Liver (tissue), 9 donors: ENCODE data around the gene PPP2R2C. TPM values are rescaled to one million over a fixed set of nuclear protein-coding genes. Genes with fewer than 3 reads are reported as not detected.
A peak's percentile ranks its signal among the peaks of the same experiment; 100 is the strongest.

Experiments
- DNase-seq: peaks from one replicate; pipeline ENCODE4 v3.0.0-alpha.2; 2017; ENCODE audit warnings: low spot score
- H3K27ac ChIP-seq, 2 donors: one replicate each; pipeline ENCODE4 v1.7.0; 2013; ENCODE audit warnings: inconsistent platforms in 2 of 2, low read length in 2 of 2, control low read depth in 1 of 2, low read depth in 1 of 2, mild to moderate bottlenecking in 1 of 2
- H3K27me3 ChIP-seq, 4 donors: one replicate each; pipeline versions ENCODE4 v1.6.1 to v1.7.0; 2013; ENCODE audit warnings: low read length in 3 of 4, inconsistent platforms in 1 of 4, mild to moderate bottlenecking in 1 of 4, moderate library complexity in 1 of 4; ENCODE audit not compliant: control insufficient read depth in 4 of 4, insufficient read depth in 4 of 4
- H3K36me3 ChIP-seq, 4 donors: one replicate each; pipeline versions ENCODE4 v1.6.1 to v1.7.0; 2013; ENCODE audit warnings: low read length in 3 of 4, mild to moderate bottlenecking in 3 of 4, low read depth in 1 of 4, moderate library complexity in 1 of 4; ENCODE audit not compliant: control insufficient read depth in 4 of 4, insufficient read depth in 3 of 4
- H3K4me1 ChIP-seq, 4 donors: one replicate each; pipeline versions ENCODE4 v1.6.1 to v1.7.0; 2013; ENCODE audit warnings: low read length in 3 of 4, mild to moderate bottlenecking in 3 of 4, moderate library complexity in 1 of 4; ENCODE audit not compliant: control insufficient read depth in 4 of 4, insufficient read depth in 4 of 4
- H3K4me3 ChIP-seq, 3 donors: one replicate each; pipeline versions ENCODE4 v1.6.1 to v1.7.0; 2013; ENCODE audit warnings: low read length in 3 of 3, control low read depth in 1 of 3, low read depth in 1 of 3, mild to moderate bottlenecking in 1 of 3
- H3K9ac ChIP-seq, 2 donors: one replicate each; pipeline ENCODE4 v1.7.0; 2013; ENCODE audit warnings: low read length in 2 of 2, mild to moderate bottlenecking in 2 of 2, moderate library complexity in 2 of 2, control low read depth in 1 of 2, low read depth in 1 of 2
- H3K9me3 ChIP-seq, 4 donors: one replicate each; pipeline versions ENCODE4 v1.6.1 to v1.7.0; 2013; ENCODE audit warnings: low read length in 3 of 4; ENCODE audit not compliant: control insufficient read depth in 4 of 4
- ATF3 ChIP-seq: IDR thresholded peaks from 2 replicates; pipeline ENCODE4 v1.6.1; 2016; ENCODE audit warnings: antibody characterized with exemption
- CTCF ChIP-seq: fragments of 150-350 bp; IDR thresholded peaks from 2 replicates; pipeline ENCODE4 v1.5.1; 2017; ENCODE audit warnings: improper control_type of control experiment, low read depth, low read length; ENCODE audit not compliant: missing input control
- EGR1 ChIP-seq, 2 donors: IDR thresholded peaks; 2 replicates each; pipeline ENCODE4 v1.6.1; 2016 to 2018; ENCODE audit warnings: antibody characterized with exemption in 2 of 2, low read depth in 2 of 2
- FOXA1 ChIP-seq: IDR thresholded peaks from 2 replicates; pipeline ENCODE4 v1.6.1; 2016; ENCODE audit warnings: antibody characterized with exemption
- FOXA2 ChIP-seq: IDR thresholded peaks from 2 replicates; pipeline ENCODE4 v1.6.1; 2016; ENCODE audit warnings: antibody characterized with exemption
- GABPA ChIP-seq, 2 donors: IDR thresholded peaks in 1 of 2; conservative IDR thresholded peaks in 1 of 2; 2 replicates each; pipeline ENCODE4 v1.6.1; 2016; ENCODE audit warnings: antibody characterized with exemption in 2 of 2, mild to moderate bottlenecking in 1 of 2, moderate library complexity in 1 of 2
- HNF4G ChIP-seq: IDR thresholded peaks from 2 replicates; pipeline ENCODE4 v1.6.1; 2016; ENCODE audit warnings: antibody characterized with exemption
- JUND ChIP-seq, 2 donors: IDR thresholded peaks; 2 replicates each; pipeline ENCODE4 v1.6.1; 2016; ENCODE audit warnings: antibody characterized with exemption in 2 of 2
- MAX ChIP-seq: IDR thresholded peaks from 2 replicates; pipeline ENCODE4 v1.6.1; 2016; ENCODE audit warnings: antibody characterized with exemption
- NR2F2 ChIP-seq: IDR thresholded peaks from 2 replicates; pipeline ENCODE4 v1.6.1; 2016; ENCODE audit warnings: antibody characterized with exemption
- RAD21 ChIP-seq, 2 donors: IDR thresholded peaks; 2 replicates each; pipeline ENCODE4 v1.6.1; 2016; ENCODE audit warnings: antibody characterized with exemption in 2 of 2, mild to moderate bottlenecking in 2 of 2
- REST ChIP-seq: IDR thresholded peaks from 2 replicates; pipeline ENCODE4 v1.6.1; 2016; ENCODE audit warnings: antibody characterized with exemption, mild to moderate bottlenecking
- SP1 ChIP-seq: IDR thresholded peaks from 2 replicates; pipeline ENCODE4 v1.6.1; 2018; ENCODE audit warnings: antibody characterized with exemption, mild to moderate bottlenecking
- TAF1 ChIP-seq: conservative IDR thresholded peaks from 2 replicates; pipeline ENCODE4 v1.6.1; 2016; ENCODE audit warnings: antibody characterized with exemption, mild to moderate bottlenecking
- ZBTB33 ChIP-seq: IDR thresholded peaks from 2 replicates; pipeline ENCODE4 v1.6.1; 2016; ENCODE audit warnings: antibody characterized with exemption
- WGBS: extraction: QIAGEN DNeasy Blood & Tissue Kit; methylation state at CpG from one replicate; pipeline ENCODE4 v1.1.7; 2013; 5-methylcytosine and 5-hydroxymethylcytosine counted together
- polyA plus RNA-seq, 2 donors: library from polyadenylated mRNA; stranded (reverse) in 1 of 2; unstranded in 1 of 2; fragments of 200-250 nt in 1 of 2; fragments of >200 nt in 1 of 2; fragmentation: Nextera tagmentation in 1 of 2; extraction: Ambion mirVana in 1 of 2; gene quantifications; one replicate each; pipeline versions ENCODE4 v1.2.1 to v1.2.3, GENCODE V29; 2013 to 2015
- total RNA-seq, 2 donors: library from RNA; depleted of rRNA; stranded (reverse); fragments of >200 nt; gene quantifications; one replicate each; pipeline ENCODE4 v1.2.3, GENCODE V29; 2014
- donor health status: healthy.
- donor health status: healthy.
- donor health status: healthy.
- donor health status: healthy.
- donor health status: healthy.

PPP2R2C gene
- total and polyA plus RNA-seq, 4 donors, result under 0.01 to 0.01 TPM; not detected in 2

GRCh38 chr4:6277935-6278800 lies 194.2 kb downstream of the PPP2R2C start:
- H3K27ac ChIP-seq, result peak overlapping the region; percentile 14 to 44
- peaks cover 2 to 19% (median 3%) of the 10 kb centered on the region in 4 donors for H3K4me1 ChIP-seq
- WGBS, result 80% methylated on average over 21 of the region's 21 CpGs
- H3K9me3 ChIP-seq, result no peaks in the 10 kb centered on the region
- no peak overlapping the region for H3K9ac ChIP-seq
- no peaks in the 10 kb centered on the region for H3K36me3 ChIP-seq
- no peak for TF ChIP-seq MAX
- no peak for TF ChIP-seq CTCF
- no peak for TF ChIP-seq SP1
- no peak for TF ChIP-seq EGR1 (IDR thresholded peaks at IDR 0.05; ENCODE audit: low read depth in 2 of 2)
- no peak for TF ChIP-seq RAD21 (IDR thresholded peaks at IDR 0.05)
- no peak for TF ChIP-seq NR2F2
- TF ChIP-seq ZBTB33, result no peak
- no peak for TF ChIP-seq JUND (IDR thresholded peaks at IDR 0.05)
- TF ChIP-seq ATF3, result no peak
- no peak for TF ChIP-seq FOXA2
- no peak for TF ChIP-seq GABPA (IDR thresholded peaks at IDR 0.05 in 1 of 2, conservative IDR thresholded peaks at IDR 0.05 in 1 of 2)
- no peak for TF ChIP-seq FOXA1
- TF ChIP-seq HNF4G, result no peak
- TF ChIP-seq TAF1, result no peak
- no peak for TF ChIP-seq REST
- H3K4me3 ChIP-seq, result no peak overlapping the region
- DNase-seq, result no peak
- no peaks in the 10 kb centered on the region for H3K27me3 ChIP-seq
